Neuron (in vitro differentiated cells): ENCODE data around the gene RNF125.

Source experiments
- H2AFZ ChIP-seq: one replicate; pipeline ENCODE4 v1.6.1; 2013; ENCODE audit warnings: low read depth, mild to moderate bottlenecking, inconsistent platforms, low read length, moderate library complexity
- H3K27me3 ChIP-seq: one replicate; pipeline ENCODE4 v1.6.1; 2013; ENCODE audit warnings: low read length; ENCODE audit not compliant: insufficient read depth
- H3K36me3 ChIP-seq: one replicate; pipeline ENCODE4 v1.6.1; 2013; ENCODE audit warnings: low read length; ENCODE audit not compliant: insufficient read depth
- H3K4me1 ChIP-seq: one replicate; pipeline ENCODE4 v1.6.1; 2013; ENCODE audit warnings: low read length; ENCODE audit not compliant: insufficient read depth
- H3K4me3 ChIP-seq: 2 replicates; pipeline ENCODE4 v1.5.1; 2013; ENCODE audit warnings: mild to moderate bottlenecking, low read length, moderate library complexity
- H3K9me3 ChIP-seq: one replicate; pipeline ENCODE4 v1.6.1; 2013; ENCODE audit warnings: low read length

Gene RNF125

DNA sequence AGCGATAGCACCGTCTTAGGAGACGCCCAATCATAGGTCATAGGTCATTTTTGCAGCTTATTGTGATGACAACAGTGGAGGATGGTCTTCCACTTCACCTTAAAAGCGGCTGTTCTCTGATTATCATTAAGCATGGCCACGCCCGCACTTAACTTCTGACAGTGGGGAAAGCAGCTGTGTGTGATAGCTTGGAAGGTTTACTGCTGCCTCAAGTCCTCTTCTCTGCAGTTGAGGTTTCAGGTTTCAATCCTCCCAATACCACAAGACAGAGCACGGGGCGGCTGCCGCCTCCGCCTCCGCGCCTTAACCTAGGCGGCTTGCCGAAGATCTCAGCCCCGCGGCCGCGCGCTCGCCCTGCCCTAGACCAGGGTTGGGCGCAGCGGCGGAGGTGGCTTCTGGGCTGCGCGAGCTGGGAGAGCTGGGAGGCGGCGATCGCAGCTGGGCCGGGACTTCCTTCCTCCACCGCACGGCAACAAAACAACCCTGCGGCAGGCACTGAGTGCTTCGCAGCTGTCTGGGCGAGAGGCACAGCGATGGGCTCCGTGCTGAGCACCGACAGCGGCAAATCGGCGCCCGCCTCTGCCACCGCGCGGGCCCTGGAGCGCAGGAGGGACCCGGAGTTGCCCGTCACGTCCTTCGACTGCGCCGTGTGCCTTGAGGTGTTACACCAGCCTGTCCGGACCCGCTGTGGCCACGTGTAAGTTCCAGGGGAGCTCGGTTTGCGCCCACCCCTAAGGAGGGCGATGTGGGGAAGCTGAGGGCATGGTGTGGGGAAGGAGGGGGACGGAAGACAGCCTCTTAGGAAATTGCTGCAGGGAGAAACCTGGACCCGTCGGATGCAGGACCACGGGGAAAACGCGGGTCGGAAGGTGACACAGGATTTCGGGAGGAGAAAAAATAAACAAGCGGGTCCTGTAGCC, at the start of gene RNF125:
RNF125 (plus strand) TSS at position 495 of the 920 bp plus-strand sequence; CDS start at position 534, 39 bp downstream.
- Histone ChIP-seq H3K4me1 (peaks cover 14% of the 10 kb centered on the region), H3K27me3 (peaks cover 3% of the 10 kb centered on the region), H2AFZ (peak within 1 kb of the TSS; percentile 78), H3K9me3 (no peaks in the 10 kb centered on the region), H3K4me3 (peak within 1 kb of the TSS; percentile 40), H3K36me3 (no peaks in the 10 kb centered on the region)

DNA sequence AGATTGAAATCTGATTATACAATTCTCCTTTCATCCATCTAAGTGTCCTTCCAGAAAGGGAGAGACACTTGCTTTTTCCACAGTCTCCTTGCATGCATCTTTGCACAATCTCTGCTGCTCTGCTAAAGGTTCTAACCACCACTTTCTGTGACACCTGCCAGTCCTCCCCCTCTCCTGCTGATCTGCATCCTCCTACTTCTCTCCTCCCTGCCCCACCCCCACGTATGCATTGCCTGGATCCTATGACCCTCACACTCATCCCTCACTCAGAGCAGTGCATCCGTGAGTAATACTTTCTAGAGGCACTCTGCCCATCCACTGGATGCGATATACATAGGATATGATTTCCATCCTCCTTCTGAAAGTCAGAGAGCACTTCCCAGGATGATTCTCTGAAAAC, 48.0 kb upstream of the RNF125 start:
- H2AFZ ChIP-seq, result no peak overlapping the region
- no peak overlapping the region for H3K4me3 ChIP-seq
- H3K4me1 ChIP-seq, result no peaks in the 10 kb centered on the region
- H3K9me3 ChIP-seq, result peaks cover 9% of the 10 kb centered on the region
- H3K27me3 ChIP-seq, result no peaks in the 10 kb centered on the region
- no peaks in the 10 kb centered on the region for H3K36me3 ChIP-seq

DNA sequence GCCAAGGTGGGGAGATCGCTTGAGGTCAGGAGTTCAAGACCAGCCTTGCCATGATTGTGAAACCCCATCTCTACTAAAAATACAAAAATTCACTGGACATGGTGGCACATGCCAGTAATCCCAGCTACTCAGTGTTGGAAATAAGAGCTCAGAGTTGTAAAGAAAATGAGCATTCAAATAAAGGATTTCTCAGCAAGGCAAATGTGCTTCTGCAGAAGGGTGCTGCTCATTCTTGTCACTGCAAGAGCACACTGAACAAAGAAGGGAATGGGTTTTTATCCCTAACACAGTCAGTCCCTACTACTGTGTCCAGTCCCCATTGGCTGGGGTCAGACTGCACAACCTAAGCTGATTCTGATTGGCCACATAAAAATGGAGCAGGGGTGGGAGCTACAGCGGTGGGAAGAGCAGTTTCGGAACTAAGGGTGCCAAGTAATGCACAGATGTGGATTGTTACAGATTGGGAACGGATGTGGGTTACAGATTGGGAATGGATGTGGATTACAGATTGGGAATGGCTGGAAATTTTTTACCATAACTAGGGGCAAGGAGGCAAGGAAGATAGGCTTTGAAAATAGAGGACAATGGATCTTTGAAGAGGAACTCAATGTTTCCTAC, 44.6 kb upstream of the RNF125 start:
- H2AFZ ChIP-seq, result no peak overlapping the region
- no peaks in the 10 kb centered on the region for H3K27me3 ChIP-seq
- no peaks in the 10 kb centered on the region for H3K4me1 ChIP-seq
- H3K4me3 ChIP-seq, result no peak overlapping the region
- peaks cover 13% of the 10 kb centered on the region for H3K9me3 ChIP-seq
- no peaks in the 10 kb centered on the region for H3K36me3 ChIP-seq

DNA sequence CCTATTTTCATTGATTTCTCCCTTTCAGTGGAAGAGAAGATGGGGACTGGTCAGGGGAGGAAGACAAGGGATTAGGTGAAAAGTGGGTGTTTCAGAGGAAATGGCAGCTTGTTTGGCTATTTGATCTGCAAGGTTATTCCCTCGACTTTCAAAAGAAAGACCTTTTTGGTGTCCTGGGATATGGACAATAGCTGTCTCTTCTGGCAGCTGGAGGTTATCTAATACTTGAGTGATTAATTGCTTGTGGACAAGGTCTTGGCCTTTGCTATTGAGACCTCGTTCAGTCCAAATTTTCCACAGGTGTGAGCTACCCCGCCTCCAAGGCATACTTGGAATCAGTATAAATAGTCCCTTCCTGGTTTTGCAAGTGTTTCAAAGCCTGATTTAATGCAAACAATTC, 42.4 kb upstream of the RNF125 start:
- Histone ChIP-seq H3K36me3 (no peaks in the 10 kb centered on the region), H2AFZ (no peak overlapping the region), H3K27me3 (no peaks in the 10 kb centered on the region), H3K9me3 (peaks cover 13% of the 10 kb centered on the region), H3K4me1 (no peaks in the 10 kb centered on the region), H3K4me3 (no peak overlapping the region)

DNA sequence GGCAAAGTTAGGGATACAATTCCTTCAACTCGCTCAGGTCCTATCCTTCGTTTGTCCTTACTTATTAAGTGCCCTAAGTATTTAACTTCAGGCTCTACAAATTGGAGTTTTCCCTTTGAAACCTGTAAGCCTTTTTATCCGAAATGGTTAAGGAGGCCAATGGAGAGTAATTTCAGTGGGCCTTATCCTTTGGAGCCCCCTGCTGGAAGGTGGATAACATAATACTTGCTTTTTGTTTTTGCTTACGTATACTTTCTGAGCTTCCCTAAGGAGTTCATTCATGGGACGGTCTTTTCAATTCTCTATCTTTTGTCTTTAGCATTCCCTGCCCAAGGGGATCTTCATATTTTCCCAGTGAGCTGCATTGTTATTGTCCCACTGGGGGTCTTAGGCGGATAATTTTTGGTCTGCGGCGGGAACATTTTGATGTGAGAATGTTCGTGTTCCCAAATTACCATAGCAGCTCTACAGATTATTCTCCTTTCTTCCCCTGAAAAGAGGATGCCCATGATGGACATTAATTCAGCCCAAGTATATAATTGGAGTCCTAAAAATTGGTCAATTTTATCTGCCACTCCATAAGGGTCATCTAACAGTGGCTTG, 41.3 kb upstream of the RNF125 start:
- Histone ChIP-seq H2AFZ (no peak overlapping the region), H3K27me3 (no peaks in the 10 kb centered on the region), H3K4me1 (no peaks in the 10 kb centered on the region), H3K9me3 (peaks cover 13% of the 10 kb centered on the region), H3K4me3 (no peak overlapping the region), H3K36me3 (no peaks in the 10 kb centered on the region)

DNA sequence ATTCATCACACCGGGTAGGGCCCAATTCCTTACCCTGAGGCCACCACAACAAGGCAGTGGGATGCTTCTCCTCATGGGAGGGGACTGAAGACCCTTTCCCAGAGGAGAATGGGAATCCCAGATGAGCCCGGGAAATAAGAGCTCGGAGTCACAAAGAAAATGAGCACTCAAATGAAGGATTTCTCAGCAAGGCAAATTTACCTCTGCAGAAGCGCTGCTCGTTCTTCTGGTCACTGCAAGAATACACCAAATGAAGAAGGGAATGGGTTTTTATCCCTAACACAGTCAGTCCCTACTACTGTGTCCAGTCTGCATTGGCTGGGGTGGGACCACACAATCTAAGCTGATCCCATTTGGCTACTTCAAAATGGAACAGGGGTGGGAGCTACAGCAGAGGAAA, 40.0 kb upstream of the RNF125 start:
- Histone ChIP-seq H3K27me3 (no peaks in the 10 kb centered on the region), H2AFZ (no peak overlapping the region), H3K9me3 (peaks cover 13% of the 10 kb centered on the region), H3K4me3 (no peak overlapping the region), H3K36me3 (no peaks in the 10 kb centered on the region), H3K4me1 (no peaks in the 10 kb centered on the region)

DNA sequence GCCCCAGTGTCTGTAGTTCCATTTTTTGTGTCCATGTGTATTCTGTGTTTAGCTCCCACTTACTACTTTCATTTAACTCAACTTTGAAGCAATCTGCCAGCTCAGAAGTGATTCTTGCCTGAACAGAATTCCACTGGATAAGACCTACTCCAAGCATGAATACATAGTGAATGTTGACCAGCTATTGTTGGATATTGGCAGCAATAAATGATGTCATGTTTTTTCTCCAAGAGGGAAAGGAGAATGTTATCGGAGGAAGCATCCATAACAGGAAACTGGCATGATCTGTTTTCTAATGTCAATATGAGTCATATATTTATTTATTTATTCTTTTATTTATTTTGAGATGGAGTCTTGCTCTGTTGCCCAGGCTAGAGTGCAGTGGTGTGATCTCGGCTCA, 38.9 kb upstream of the RNF125 start:
- Histone ChIP-seq H2AFZ (no peak overlapping the region), H3K36me3 (no peaks in the 10 kb centered on the region), H3K27me3 (no peaks in the 10 kb centered on the region), H3K9me3 (peaks cover 6% of the 10 kb centered on the region), H3K4me1 (no peaks in the 10 kb centered on the region), H3K4me3 (no peak overlapping the region)

DNA sequence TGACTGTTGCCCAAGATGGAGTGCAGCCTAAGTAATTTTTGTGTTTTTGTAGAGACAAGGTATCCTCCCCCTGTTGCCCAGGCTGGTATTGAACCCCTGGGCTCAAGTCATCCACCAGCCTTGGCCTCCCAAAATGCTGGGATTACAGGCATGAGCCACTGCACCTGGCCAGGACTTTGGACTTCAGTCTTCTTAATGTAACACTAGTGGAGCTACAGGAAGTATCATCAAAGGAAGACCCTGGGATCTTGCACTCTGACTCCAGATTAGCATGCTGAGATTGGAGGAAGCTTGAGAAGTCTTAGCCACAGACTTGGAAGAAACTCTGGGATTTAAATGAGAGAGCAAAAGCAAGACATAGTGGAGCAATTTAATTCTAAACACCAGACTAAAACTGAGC, 37.8 kb upstream of the RNF125 start:
- Histone ChIP-seq H3K4me1 (no peaks in the 10 kb centered on the region), H3K9me3 (peaks cover 4% of the 10 kb centered on the region), H3K36me3 (no peaks in the 10 kb centered on the region), H2AFZ (no peak overlapping the region), H3K27me3 (no peaks in the 10 kb centered on the region), H3K4me3 (no peak overlapping the region)

DNA sequence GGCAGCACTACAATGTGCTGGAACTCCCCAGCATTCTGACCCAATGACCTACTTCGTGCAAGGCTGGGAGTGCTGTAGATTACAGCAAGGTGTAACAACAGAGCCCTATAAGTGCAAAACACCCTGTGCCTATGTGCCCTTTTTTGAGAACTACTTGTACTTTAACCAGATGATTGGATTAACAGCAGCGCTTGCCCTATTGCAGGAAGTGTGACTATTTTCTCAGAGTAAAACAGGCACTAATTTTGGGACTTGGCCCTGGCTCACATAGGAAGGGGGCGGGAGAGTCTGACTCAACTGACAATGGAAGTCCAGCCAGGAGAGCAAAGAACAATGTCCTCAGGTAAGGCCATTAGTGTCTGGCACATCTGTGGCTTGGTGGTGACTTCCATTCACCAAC, 35.6 kb upstream of the RNF125 start:
- Histone ChIP-seq H2AFZ (no peak overlapping the region), H3K9me3 (peaks cover 4% of the 10 kb centered on the region), H3K27me3 (no peaks in the 10 kb centered on the region), H3K4me3 (no peak overlapping the region), H3K36me3 (no peaks in the 10 kb centered on the region), H3K4me1 (no peaks in the 10 kb centered on the region)

DNA sequence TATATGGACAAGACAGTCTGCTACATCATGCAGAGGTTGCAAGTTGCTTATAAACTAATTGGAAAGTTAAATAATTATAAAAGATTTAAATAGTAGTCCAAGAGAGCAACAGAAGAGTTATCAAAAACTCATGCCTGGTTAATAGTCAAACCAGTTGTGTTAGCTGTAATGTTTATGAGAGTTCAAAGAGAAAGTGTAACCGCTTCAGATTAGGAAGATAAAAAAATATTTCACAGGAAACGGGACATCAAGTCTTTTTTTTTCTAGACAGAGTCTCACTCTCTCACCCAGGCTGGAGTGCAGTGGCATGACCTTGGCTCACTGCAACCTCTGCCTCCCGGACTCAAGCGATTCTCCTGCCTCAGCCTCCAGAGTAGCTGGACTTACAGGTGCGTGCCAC, 34.6 kb upstream of the RNF125 start:
- Histone ChIP-seq H3K36me3 (no peaks in the 10 kb centered on the region), H3K27me3 (no peaks in the 10 kb centered on the region), H2AFZ (no peak overlapping the region), H3K9me3 (peaks cover under 1% of the 10 kb centered on the region), H3K4me3 (no peak overlapping the region), H3K4me1 (no peaks in the 10 kb centered on the region)

DNA sequence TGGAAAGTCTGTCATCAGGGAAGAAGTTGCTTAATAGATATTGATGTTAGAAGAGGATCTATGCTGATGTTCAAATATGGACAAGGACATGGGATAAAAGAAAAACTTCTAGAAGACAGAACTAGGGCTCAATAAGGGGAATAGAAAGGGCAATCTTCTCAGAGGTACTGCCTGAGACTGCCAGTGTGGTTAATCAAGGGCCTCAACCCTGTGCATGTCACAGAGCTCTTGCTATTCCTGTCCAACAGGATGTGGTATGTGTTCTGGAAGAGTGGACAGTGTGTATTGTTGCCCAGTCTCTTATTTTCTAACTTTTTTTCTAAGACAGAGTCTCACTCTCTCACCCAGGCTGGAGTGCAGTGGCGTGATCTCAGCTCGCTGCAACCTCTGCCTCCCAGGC, 27.8 kb upstream of the RNF125 start:
- H3K27me3 ChIP-seq, result no peaks in the 10 kb centered on the region
- H3K4me3 ChIP-seq, result no peak overlapping the region
- no peaks in the 10 kb centered on the region for H3K36me3 ChIP-seq
- H3K9me3 ChIP-seq, result no peaks in the 10 kb centered on the region
- no peaks in the 10 kb centered on the region for H3K4me1 ChIP-seq
- no peak overlapping the region for H2AFZ ChIP-seq

DNA sequence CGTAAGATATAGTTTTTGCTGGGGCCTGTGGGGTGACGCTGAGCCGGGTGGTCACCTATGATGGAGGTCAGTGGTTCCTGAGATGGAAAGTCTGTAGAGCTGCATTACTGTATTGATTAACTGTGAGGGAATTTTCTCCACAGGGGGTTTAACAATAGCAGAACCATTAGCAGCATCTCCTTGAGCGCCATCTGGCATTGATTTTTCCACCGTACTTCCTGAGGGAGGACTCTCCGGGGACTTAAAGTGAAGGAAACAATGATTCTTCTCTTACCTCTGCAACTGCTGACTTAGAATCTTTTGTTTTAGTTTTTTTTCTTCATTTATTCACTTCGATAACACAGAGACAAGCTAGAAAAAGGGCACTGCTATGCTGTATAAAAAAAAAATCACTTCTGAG, 22.6 kb upstream of the RNF125 start:
- Histone ChIP-seq H2AFZ (no peak overlapping the region), H3K4me1 (no peaks in the 10 kb centered on the region), H3K36me3 (no peaks in the 10 kb centered on the region), H3K4me3 (no peak overlapping the region), H3K9me3 (no peaks in the 10 kb centered on the region), H3K27me3 (no peaks in the 10 kb centered on the region)

DNA sequence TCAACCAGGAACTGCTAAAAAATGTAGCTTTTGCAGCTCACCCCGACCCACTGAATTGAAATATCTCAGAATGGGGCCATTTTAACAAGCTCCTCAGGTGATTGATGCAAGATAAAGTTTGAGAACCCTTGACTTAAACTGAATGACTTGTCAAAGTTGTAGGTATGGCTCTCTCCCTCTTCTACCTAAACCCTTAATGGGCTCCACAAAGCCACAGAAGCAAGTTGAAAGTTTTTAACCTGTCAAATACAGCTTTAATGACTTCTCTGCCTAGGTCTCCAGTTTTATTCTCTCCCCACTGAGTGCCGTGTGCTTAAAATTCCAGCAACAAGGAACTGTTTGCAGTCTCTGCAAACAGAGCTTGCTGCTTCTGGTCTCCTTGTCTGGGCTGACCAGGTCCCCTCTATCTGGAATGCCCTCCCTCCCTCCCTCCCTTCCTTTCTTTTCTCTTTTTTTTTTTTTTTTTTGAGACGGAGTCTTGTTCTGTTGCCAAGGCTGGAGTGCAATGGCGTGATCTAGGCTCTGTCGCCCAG, 19.7 kb upstream of the RNF125 start:
- Histone ChIP-seq H2AFZ (no peak overlapping the region), H3K9me3 (no peaks in the 10 kb centered on the region), H3K36me3 (no peaks in the 10 kb centered on the region), H3K4me3 (no peak overlapping the region), H3K4me1 (no peaks in the 10 kb centered on the region), H3K27me3 (no peaks in the 10 kb centered on the region)
